AG04449 (cell line): ENCODE measurements around the gene PLXNB1.
A peak's percentile ranks its signal among the peaks of the same experiment; 100 is the strongest.
"Not testable (repeated sequence)": the region's sequence is repeated elsewhere in the genome, so short reads cannot be mapped to it uniquely, and the experiment has no call there.

Source experiments
- CTCF ChIA-PET: fragments of 350-600 bp; formaldehyde crosslinking; extraction: SDS; loops from one replicate; lab custom pipeline; 2021; ENCODE audit warnings: antibody characterized with exemption; lab: Yijun Ruan, JAX
- POLR2A ChIA-PET: fragments of 400-600, 350-600 bp; formaldehyde crosslinking; extraction: SDS; loops from one replicate; lab custom pipeline; 2020; ENCODE audit warnings: antibody characterized with exemption, inconsistent platforms; lab: Yijun Ruan, JAX
- DNase-seq: peaks from one replicate; pipeline ENCODE4 v3.0.0-alpha.2; 2010; ENCODE audit warnings: low read depth, low spot score
- H3K4me3 ChIP-seq: 2 replicates; pipeline ENCODE4 v1.5.1; 2011; ENCODE audit warnings: low read depth, mild to moderate bottlenecking, control low read depth, low read length
- TF ChIP-seq, protein P1 (sequence below): IDR thresholded peaks from one replicate; pipeline ENCODE4 v1.5.1; 2011; ENCODE audit warnings: mild to moderate bottlenecking, moderate library complexity, low read length, control low read depth, inconsistent platforms; ENCODE audit not compliant: insufficient read depth; ENCODE audit errors: missing control alignments

Gene PLXNB1

DNA sequence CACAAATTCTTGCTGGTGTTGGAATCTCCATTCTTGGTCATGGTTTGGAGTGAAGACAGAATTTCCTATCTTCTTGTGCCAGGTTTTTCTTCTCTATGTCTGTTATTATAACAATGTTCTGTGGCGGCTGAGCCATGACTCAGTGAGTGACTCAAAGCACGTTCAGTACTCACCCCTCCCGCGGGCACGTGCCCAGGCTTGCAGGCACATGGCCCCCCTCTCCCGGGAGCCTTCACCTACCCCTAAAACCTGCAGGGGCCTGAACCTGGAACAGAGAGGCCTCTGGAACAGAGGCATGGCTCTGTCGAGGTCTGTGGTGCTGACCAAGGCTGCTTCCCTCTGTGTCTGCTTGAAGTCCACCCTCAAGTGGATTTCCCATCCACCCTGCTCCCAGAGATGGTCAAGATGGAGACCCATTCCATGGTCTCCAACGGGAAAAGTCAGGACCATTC lies 27.6 kb downstream of the PLXNB1 start:
- CTCF ChIA-PET, result interaction anchor here (0.8 to 16.0 kb wide), 14 partner anchors 9 to 156 kb away, joined by 3 to 749 read pairs (median 17); partner anchors contain the start of genes CCDC51, PLXNB1 and TMA7
- POLR2A ChIA-PET, result interaction anchor here (2.1 kb wide), 1 partner anchor 34 kb away, joined by 10 read pairs; no protein-coding TSS in a partner anchor
- H3K4me3 ChIP-seq, result no peak overlapping the region

DNA sequence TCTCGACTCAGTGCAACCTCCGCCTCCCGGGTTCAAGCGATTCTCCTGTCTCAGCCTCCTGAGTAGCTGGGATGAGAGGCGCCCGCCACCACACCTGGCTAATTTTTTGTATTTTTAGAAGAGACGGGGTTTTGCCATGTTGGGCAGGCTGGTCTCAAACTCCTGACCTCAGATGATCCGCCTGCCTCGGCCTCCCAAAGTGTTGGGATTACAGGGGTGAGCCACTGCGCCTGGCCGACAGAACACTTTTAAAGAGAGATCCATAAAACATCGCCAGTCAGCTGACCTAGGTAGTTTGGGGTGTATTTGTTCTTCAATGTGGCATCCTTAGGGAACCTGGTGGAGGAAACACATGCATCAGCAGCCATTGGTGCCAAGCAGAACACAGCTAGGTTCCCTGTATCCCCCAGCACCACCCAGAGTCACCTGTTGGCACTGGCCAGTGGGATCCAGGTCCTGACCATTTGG lies 28.4 kb downstream of the PLXNB1 start:
- H3K4me3 ChIP-seq, DNase-seq: not testable (repeated sequence)
- POLR2A ChIA-PET, result interaction anchor here (2.1 kb wide), 1 partner anchor 35 kb away, joined by 10 read pairs; no protein-coding TSS in a partner anchor

More for the DNA sequence above, 27.6 kb downstream of the PLXNB1 start:
- TF ChIP-seq, protein P1, sequence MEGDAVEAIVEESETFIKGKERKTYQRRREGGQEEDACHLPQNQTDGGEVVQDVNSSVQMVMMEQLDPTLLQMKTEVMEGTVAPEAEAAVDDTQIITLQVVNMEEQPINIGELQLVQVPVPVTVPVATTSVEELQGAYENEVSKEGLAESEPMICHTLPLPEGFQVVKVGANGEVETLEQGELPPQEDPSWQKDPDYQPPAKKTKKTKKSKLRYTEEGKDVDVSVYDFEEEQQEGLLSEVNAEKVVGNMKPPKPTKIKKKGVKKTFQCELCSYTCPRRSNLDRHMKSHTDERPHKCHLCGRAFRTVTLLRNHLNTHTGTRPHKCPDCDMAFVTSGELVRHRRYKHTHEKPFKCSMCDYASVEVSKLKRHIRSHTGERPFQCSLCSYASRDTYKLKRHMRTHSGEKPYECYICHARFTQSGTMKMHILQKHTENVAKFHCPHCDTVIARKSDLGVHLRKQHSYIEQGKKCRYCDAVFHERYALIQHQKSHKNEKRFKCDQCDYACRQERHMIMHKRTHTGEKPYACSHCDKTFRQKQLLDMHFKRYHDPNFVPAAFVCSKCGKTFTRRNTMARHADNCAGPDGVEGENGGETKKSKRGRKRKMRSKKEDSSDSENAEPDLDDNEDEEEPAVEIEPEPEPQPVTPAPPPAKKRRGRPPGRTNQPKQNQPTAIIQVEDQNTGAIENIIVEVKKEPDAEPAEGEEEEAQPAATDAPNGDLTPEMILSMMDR, result no peak
- peak; percentile 51 for DNase-seq

DNA sequence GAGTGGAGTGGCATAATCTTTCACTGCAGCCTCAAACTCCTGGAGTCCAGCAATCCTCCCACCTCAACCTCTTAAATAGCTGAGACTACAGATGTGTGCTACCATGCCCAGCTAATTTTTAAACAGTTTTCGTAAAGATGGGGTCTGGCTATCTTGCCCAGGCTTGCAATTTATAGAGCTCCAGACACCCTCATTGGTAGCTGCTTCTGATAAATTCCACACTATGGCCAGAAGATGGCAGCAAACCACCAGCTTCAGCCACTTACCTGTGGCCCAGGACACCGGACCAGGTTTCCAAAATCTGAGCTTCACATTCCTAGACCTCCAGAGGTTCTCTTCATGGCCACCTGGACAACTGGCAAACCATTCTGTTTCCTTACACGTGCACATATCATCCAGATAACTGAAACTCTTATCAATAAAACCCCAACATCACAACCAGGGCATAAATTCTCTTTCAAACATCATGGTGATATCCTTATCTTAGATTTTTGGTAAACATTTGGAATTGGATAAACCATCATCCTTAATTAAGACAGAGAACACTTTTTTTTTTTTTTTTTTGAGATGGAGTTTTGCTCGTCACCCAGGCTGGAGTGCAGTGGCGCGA lies 29.0 kb downstream of the PLXNB1 start:
- CTCF ChIA-PET, result interaction anchor here (0.5 to 16.0 kb wide), 62 partner anchors 8 to 340 kb away, joined by 3 to 749 read pairs (median 4); partner anchors contain the start of genes ATRIP, CCDC51, FBXW12 and NME6
- TF ChIP-seq, protein P1, result peak; percentile 64
- POLR2A ChIA-PET, result interaction anchor here (1.1 to 2.1 kb wide), 2 partner anchors 36 to 39 kb away, joined by 4 to 10 read pairs; partner anchors contain the start of genes CCDC51 and TMA7
- no peak for DNase-seq
- no peak overlapping the region for H3K4me3 ChIP-seq

More for the DNA sequence above, 28.4 kb downstream of the PLXNB1 start:
- CTCF ChIA-PET, result interaction anchor here (0.6 to 16.0 kb wide), 49 partner anchors 8 to 340 kb away, joined by 3 to 749 read pairs (median 5); partner anchors contain the start of genes CCDC51, FBXW12, NME6 and PLXNB1

DNA sequence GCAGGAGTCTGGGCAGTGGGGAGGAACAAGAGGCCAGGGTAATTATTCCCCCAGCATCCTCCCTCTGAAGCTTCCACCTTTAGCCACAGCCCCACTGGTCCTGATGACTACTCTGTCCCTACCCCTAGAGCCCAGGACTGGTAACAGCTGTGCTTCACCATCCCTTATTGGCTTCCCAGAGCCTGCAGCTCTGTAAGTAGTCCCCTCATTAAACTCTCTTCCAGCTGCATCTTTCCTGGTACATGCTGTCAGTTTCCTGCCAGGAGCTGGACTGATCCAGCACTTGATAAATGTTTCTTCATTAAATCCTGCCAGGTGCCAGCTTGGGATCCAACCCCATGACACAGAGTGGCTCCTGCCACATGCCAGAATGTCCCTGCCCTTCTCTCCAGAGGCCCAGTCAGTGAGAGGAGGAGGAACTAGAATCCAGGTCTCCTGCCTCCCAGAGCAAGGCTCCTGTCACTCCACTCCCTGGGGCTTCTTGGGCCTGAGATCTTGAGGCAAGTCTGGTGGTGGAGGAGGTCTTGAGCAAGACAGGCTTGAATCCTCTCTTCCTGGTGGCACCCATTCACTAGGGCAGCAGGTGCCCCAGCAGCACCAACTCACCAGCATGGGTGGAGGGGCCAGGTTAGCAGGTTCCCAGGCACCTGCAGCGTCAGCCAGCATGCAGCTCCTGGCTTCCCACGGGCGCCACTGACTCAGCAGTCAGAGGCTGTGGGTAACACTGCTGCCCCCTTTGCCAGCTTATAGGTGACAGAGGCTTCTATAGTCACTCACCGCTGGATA lies 30.3 kb downstream of the PLXNB1 start:
- ChIA-PET CTCF (interaction anchor here (0.8 to 16.0 kb wide), 20 partner anchors 10 to 342 kb away, joined by 3 to 749 read pairs (median 9); partner anchors contain the start of genes CCDC51, PLXNB1 and TMA7), POLR2A (no interaction called here)
- DNase-seq, result no peak
- TF ChIP-seq, protein P1, result no peak
- H3K4me3 ChIP-seq, result no peak overlapping the region

DNA sequence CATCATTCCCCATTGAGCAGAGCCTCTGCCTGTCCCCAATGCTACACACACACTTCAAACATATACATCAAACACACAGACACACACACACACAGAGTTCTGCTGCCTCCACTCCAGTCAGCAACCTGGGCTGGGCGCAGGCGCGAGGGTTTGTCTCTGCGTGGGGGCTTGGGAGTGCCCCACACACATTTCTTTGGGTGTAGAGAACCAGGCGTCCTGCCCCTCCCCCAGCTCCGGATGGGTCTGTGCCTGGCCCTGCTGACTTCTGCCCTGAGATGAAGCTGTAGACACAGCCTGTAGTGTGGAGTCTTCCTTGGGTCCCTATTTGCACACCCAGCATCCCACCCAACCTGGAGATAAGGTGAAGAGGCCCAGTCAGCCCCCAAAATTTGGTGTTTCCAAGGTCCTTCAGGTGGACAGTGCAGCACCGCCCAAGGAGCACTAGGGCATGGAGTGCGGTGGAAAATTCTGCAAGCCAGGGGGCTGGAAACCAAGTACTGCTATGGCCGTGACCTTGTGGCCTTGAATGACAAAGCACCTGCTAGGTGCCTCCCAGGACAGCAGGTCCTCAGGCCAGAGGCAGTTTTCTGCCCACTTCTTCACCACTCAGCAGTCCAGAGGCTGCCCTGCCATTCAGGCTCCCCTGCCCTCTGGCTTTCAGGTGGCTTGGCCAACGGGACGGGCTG lies 31.0 kb downstream of the PLXNB1 start:
- ChIA-PET POLR2A (no interaction called here), CTCF (interaction anchor here (0.8 to 16.0 kb wide), 8 partner anchors 9 to 153 kb away, joined by 3 to 749 read pairs (median 29); partner anchors contain the start of genes CCDC51, PLXNB1 and TMA7)
- no peak for DNase-seq
- no peak overlapping the region for H3K4me3 ChIP-seq
- TF ChIP-seq, protein P1, result no peak
